H9 (cell line): ENCODE data around the gene ZIC4. TPM values are rescaled to one million over a fixed set of nuclear protein-coding genes. Genes with fewer than 3 reads are reported as not detected.

ENCODE experiments used
- DNase-seq: peaks from one replicate; pipeline ENCODE4 v3.0.0-alpha.2; 2017
- H2AFZ ChIP-seq: one replicate; pipeline ENCODE4 v1.6.1; 2013; ENCODE audit warnings: mild to moderate bottlenecking, low read length, control low read depth, moderate library complexity
- H2AK5ac ChIP-seq: 2 replicates; pipeline ENCODE4 v1.6.1; 2013; ENCODE audit warnings: low read length, control low read depth, mixed read lengths; ENCODE audit not compliant: insufficient read length
- H2BK120ac ChIP-seq: one replicate; pipeline ENCODE4 v1.6.1; 2013; ENCODE audit warnings: low read depth, mild to moderate bottlenecking, low read length, control low read depth, inconsistent platforms; ENCODE audit not compliant: poor library complexity, severe bottlenecking
- H2BK12ac ChIP-seq: 2 replicates; pipeline ENCODE4 v1.6.1; 2013; ENCODE audit warnings: low read length, control low read depth, mixed read lengths, low read depth; ENCODE audit not compliant: insufficient read length
- H2BK15ac ChIP-seq: 2 replicates; pipeline ENCODE4 v1.6.1; 2013; ENCODE audit warnings: low read depth, low read length, control low read depth
- H2BK20ac ChIP-seq: one replicate; pipeline ENCODE4 v1.6.1; 2013; ENCODE audit warnings: low read depth, mild to moderate bottlenecking, low read length, control low read depth, inconsistent platforms; ENCODE audit not compliant: poor library complexity, severe bottlenecking
- H2BK5ac ChIP-seq: 2 replicates; pipeline ENCODE4 v1.6.1; 2013; ENCODE audit warnings: low read length, control low read depth, mixed read lengths; ENCODE audit not compliant: insufficient read length
- H3K14ac ChIP-seq: 2 replicates; pipeline ENCODE4 v1.6.1; 2013; ENCODE audit warnings: low read length, control low read depth; ENCODE audit not compliant: insufficient read depth
- H3K18ac ChIP-seq: 2 replicates; pipeline ENCODE4 v1.6.1; 2013; ENCODE audit warnings: low read depth, mild to moderate bottlenecking, mixed read lengths, low read length, control low read depth; ENCODE audit not compliant: insufficient read length
- H3K23ac ChIP-seq: 2 replicates; pipeline ENCODE4 v1.6.1; 2013; ENCODE audit warnings: low read length, control low read depth, mixed read lengths, low read depth; ENCODE audit not compliant: insufficient read length
- H3K23me2 ChIP-seq: 2 replicates; pipeline ENCODE4 v1.6.1; 2013; ENCODE audit warnings: low read depth, mild to moderate bottlenecking, mixed read lengths, low read length, control low read depth; ENCODE audit not compliant: insufficient read length, poor library complexity, severe bottlenecking
- H3K27ac ChIP-seq: 2 replicates; pipeline ENCODE4 v1.5.1; 2013; ENCODE audit warnings: low read length, control low read depth, mixed read lengths, low read depth; ENCODE audit not compliant: insufficient read length
- H3K27me3 ChIP-seq: 2 replicates; pipeline ENCODE4 v1.6.1; 2013; ENCODE audit warnings: low read length, control low read depth, inconsistent platforms; ENCODE audit not compliant: insufficient read depth
- H3K4ac ChIP-seq: 2 replicates; pipeline ENCODE4 v1.6.1; 2013; ENCODE audit warnings: low read depth, mild to moderate bottlenecking, control low read depth, inconsistent platforms, low read length, moderate library complexity
- H3K4me1 ChIP-seq: 2 replicates; pipeline ENCODE4 v1.6.1; 2013; ENCODE audit warnings: low read length, control low read depth, inconsistent platforms; ENCODE audit not compliant: insufficient read depth
- H3K4me2 ChIP-seq: 2 replicates; pipeline ENCODE4 v1.6.1; 2013; ENCODE audit warnings: low read length, control low read depth, mixed read lengths; ENCODE audit not compliant: insufficient read length, insufficient read depth
- H3K56ac ChIP-seq: 2 replicates; pipeline ENCODE4 v1.6.1; 2013; ENCODE audit warnings: low read depth, mild to moderate bottlenecking, mixed read lengths, low read length, control low read depth; ENCODE audit not compliant: insufficient read length
- H3K79me1 ChIP-seq: 2 replicates; pipeline ENCODE4 v1.6.1; 2013; ENCODE audit warnings: low read depth, mild to moderate bottlenecking, moderate library complexity, low read length, control low read depth, inconsistent platforms; ENCODE audit not compliant: insufficient read depth, poor library complexity, severe bottlenecking
- H3K79me2 ChIP-seq: 2 replicates; pipeline ENCODE4 v1.6.1; 2013; ENCODE audit warnings: low read length, control low read depth, inconsistent platforms; ENCODE audit not compliant: insufficient read depth
- H3K9ac ChIP-seq: 2 replicates; pipeline ENCODE4 v1.6.1; 2013; ENCODE audit warnings: low read length, control low read depth, mixed read lengths; ENCODE audit not compliant: insufficient read length; ENCODE audit errors: extremely low read depth
- H3K9me3 ChIP-seq: one replicate; pipeline ENCODE4 v1.6.1; 2013; ENCODE audit warnings: low read depth, low read length, inconsistent platforms; ENCODE audit not compliant: control insufficient read depth
- H3T11ph ChIP-seq: one replicate; pipeline ENCODE4 v1.6.1; 2013; ENCODE audit warnings: mild to moderate bottlenecking, low read length, control low read depth, inconsistent platforms
- H4K20me1 ChIP-seq: one replicate; pipeline ENCODE4 v1.6.1; 2013; ENCODE audit not compliant: control insufficient read depth, insufficient read length, insufficient read depth
- H4K5ac ChIP-seq: 2 replicates; pipeline ENCODE4 v1.6.1; 2013; ENCODE audit warnings: low read depth, mild to moderate bottlenecking, mixed read lengths, low read length, control low read depth; ENCODE audit not compliant: insufficient read length
- H4K8ac ChIP-seq: replicated peaks from 2 replicates; pipeline ENCODE4 v1.6.1; 2013; ENCODE audit warnings: low read length, control low read depth, mixed read lengths, low read depth; ENCODE audit not compliant: insufficient read length
- H4K91ac ChIP-seq: 2 replicates; pipeline ENCODE4 v1.6.1; 2013; ENCODE audit warnings: low read depth, mild to moderate bottlenecking, moderate library complexity, mixed read lengths, low read length, control low read depth; ENCODE audit not compliant: insufficient read length
- H3K27ac Mint-ChIP-seq, 3 experiments: 2 replicates in 2 of 3; 3 replicates in 1 of 3; pipeline ENCODE4 v1.8.0; 2020 to 2021; ENCODE audit warnings: mixed read lengths in 3 of 3, mild to moderate bottlenecking in 1 of 3, moderate library complexity in 1 of 3
- H3K27me3 Mint-ChIP-seq: 2 replicates; pipeline ENCODE4 v1.8.0; 2021; ENCODE audit warnings: low read depth, mild to moderate bottlenecking, moderate library complexity, mixed read lengths
- H3K36me3 Mint-ChIP-seq, 3 experiments: 2 replicates in 2 of 3; 3 replicates in 1 of 3; pipeline ENCODE4 v1.8.0; 2020 to 2021; ENCODE audit warnings: low read depth in 3 of 3, mixed read lengths in 3 of 3; ENCODE audit not compliant: insufficient read depth in 1 of 3
- H3K4me1 Mint-ChIP-seq, 2 experiments: 2 replicates each; pipeline ENCODE4 v1.8.0; 2020; ENCODE audit warnings: mixed read lengths in 2 of 2
- H3K4me3 Mint-ChIP-seq, 2 experiments: 2 replicates in 1 of 2; 3 replicates in 1 of 2; pipeline ENCODE4 v1.8.0; 2020 to 2021; ENCODE audit warnings: mild to moderate bottlenecking in 2 of 2, mixed read lengths in 2 of 2, moderate library complexity in 1 of 2
- H3K9me3 Mint-ChIP-seq, 2 experiments: 2 replicates in 1 of 2; 3 replicates in 1 of 2; pipeline ENCODE4 v1.8.0; 2020; ENCODE audit warnings: mild to moderate bottlenecking in 2 of 2, mixed read lengths in 2 of 2, moderate library complexity in 1 of 2
- WGBS: extraction: QIAGEN DNeasy Blood & Tissue Kit; methylation state at CpG from one replicate; pipeline ENCODE4 v1.1.7; 2013; ENCODE audit warnings: missing lambda C conversion rate, low lambda C conversion rate, mixed read lengths; ENCODE audit not compliant: insufficient read length; ENCODE audit errors: extremely low coverage; 5-methylcytosine and 5-hydroxymethylcytosine counted together
- total RNA-seq: library from RNA; stranded (reverse); gene quantifications from 2 replicates; pipeline ENCODE4 v1.2.1, GENCODE V29; 2021
- TF ChIP-seq, protein P1 (sequence below): fragments of 200-600 bp; sonication (generic); conservative IDR thresholded peaks from 3 replicates; pipeline ENCODE4 v1.8.0; 2021; ENCODE audit warnings: antibody characterized with exemption, mild to moderate bottlenecking

The ZIC4 gene
- total RNA-seq, 1 experiment from 2014 or later: not detected

DNA sequence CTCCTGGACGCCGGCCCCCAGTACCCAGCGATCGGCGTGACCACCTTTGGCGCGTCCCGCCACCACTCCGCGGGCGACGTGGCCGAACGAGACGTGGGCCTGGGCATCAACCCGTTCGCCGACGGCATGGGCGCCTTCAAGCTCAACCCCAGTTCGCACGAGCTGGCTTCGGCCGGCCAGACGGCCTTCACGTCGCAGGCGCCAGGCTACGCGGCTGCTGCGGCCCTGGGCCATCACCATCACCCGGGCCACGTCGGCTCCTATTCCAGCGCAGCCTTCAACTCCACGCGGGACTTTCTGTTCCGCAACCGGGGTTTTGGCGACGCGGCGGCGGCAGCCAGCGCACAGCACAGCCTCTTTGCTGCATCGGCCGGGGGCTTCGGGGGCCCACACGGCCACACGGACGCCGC, 3.8 kb upstream of the ZIC4 start:
- H3K36me3 Mint-ChIP-seq: no peaks in the 10 kb centered on the region; a peak in 1 of 7 replicates
- WGBS: no CpG with 5 or more reads among the region's 52 CpGs
- Histone ChIP-seq H2AFZ (no peak overlapping the region), H3K4ac (no peak overlapping the region), H3K14ac (no peak overlapping the region), H3K23ac (no peak overlapping the region), H3K23me2 (peaks cover 35% of the 10 kb centered on the region), H4K8ac (no peak overlapping the region), H3K4me2 (peak overlapping the region; percentile 84), H3K79me1 (no peaks in the 10 kb centered on the region), H3K56ac (no peak overlapping the region), H2BK20ac (no peak overlapping the region), H3K9ac (no peak overlapping the region), H2BK120ac (no peak overlapping the region), H3K79me2 (no peaks in the 10 kb centered on the region), H2BK5ac (no peak overlapping the region), H2BK12ac (no peak overlapping the region), H4K5ac (no peak overlapping the region), H3K4me1 (peaks cover 3% of the 10 kb centered on the region; the same call in 1 of the 2 replicates), H3K27ac (no peak overlapping the region), H2AK5ac (no peak overlapping the region), H3K27me3 (peaks cover 86% of the 10 kb centered on the region), H4K91ac (no peak overlapping the region), H3T11ph (no peak overlapping the region), H4K20me1 (no peaks in the 10 kb centered on the region), H2BK15ac (no peak overlapping the region), H3K18ac (no peak overlapping the region), H3K9me3 (no peaks in the 10 kb centered on the region)
- H3K4me3 Mint-ChIP-seq: peak overlapping the region in 1 of 2 experiments; percentile 29; a peak in 1 of 5 replicates
- H3K9me3 Mint-ChIP-seq: peaks cover 0 to 6% of the 10 kb centered on the region in 2 experiments; a peak in 3 of 5 replicates
- TF ChIP-seq, protein P1, sequence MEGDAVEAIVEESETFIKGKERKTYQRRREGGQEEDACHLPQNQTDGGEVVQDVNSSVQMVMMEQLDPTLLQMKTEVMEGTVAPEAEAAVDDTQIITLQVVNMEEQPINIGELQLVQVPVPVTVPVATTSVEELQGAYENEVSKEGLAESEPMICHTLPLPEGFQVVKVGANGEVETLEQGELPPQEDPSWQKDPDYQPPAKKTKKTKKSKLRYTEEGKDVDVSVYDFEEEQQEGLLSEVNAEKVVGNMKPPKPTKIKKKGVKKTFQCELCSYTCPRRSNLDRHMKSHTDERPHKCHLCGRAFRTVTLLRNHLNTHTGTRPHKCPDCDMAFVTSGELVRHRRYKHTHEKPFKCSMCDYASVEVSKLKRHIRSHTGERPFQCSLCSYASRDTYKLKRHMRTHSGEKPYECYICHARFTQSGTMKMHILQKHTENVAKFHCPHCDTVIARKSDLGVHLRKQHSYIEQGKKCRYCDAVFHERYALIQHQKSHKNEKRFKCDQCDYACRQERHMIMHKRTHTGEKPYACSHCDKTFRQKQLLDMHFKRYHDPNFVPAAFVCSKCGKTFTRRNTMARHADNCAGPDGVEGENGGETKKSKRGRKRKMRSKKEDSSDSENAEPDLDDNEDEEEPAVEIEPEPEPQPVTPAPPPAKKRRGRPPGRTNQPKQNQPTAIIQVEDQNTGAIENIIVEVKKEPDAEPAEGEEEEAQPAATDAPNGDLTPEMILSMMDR: no peak
- DNase-seq: no peak
- H3K27ac Mint-ChIP-seq: no peak overlapping the region
- H3K4me1 Mint-ChIP-seq: peaks cover 20 to 79% of the 10 kb centered on the region in 2 experiments
- peaks cover 99% of the 10 kb centered on the region for H3K27me3 Mint-ChIP-seq
